Mononuclear cell (primary cell): ENCODE results near the gene CLBA1. TPM values are rescaled to one million over a fixed set of nuclear protein-coding genes. Genes with fewer than 3 reads are reported as not detected.

Experiments
- H3K27me3 ChIP-seq: 2 replicates; pipeline ENCODE4 v1.6.0; 2011; ENCODE audit warnings: low read length, control low read depth; ENCODE audit not compliant: insufficient read depth
- H3K4me1 ChIP-seq: 2 replicates; pipeline ENCODE4 v1.5.1; 2011; ENCODE audit warnings: mild to moderate bottlenecking, low read length, control low read depth; ENCODE audit not compliant: insufficient read depth
- H3K4me3 ChIP-seq: 2 replicates; pipeline ENCODE4 v1.5.1; 2011; ENCODE audit warnings: mild to moderate bottlenecking, low read length, moderate library complexity
- H3K9me3 ChIP-seq: 2 replicates; pipeline ENCODE4 v1.5.1; 2011; ENCODE audit warnings: low read depth, mild to moderate bottlenecking, control low read depth, low read length
- total RNA-seq: library from RNA; depleted of rRNA; stranded (reverse); fragments of >200 nt; gene quantifications from one replicate; pipeline ENCODE4 v1.2.3, GENCODE V29; 2012

Gene CLBA1
- total RNA-seq, 1 donor: 0.94 TPM

DNA sequence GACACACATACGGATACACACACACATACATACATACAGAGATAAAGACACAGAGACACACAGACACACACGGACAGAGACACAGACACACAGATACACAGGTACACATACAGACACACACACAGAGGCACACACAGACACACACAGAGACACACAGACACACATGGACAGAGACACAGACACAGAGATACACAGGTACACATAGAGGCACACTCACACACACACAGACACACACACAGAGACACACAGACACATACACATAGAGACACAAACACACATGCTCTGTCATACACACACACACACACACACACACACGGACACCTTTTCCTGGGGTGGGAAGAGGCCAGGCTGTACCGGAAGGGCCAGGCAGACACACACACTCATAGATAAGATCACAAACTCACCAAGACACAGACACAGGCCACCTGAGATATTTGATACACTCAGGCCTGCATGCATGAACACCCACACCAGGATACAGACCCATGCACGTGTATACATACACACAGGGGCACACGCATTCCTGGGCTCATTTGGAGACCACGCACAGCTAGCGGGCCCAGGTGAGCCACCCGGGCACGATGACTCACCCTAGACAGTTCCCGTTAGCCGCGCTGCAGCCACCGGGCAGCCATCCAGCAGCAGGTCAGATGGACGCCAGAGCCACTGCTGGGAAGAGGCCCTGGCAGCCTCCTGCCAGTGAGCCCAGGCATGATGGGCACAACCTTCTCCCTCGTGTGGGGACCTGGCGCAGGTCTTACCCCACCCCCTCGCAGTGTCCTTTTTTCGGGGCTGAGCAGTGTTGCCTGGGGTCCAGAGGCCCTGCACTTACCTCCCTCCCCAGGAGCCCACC lies 5.6 kb upstream of the CLBA1 start:
- peaks cover 8% of the 10 kb centered on the region for H3K4me1 ChIP-seq
- peaks cover 24% of the 10 kb centered on the region for H3K27me3 ChIP-seq
- no peak overlapping the region for H3K4me3 ChIP-seq
- no peaks in the 10 kb centered on the region for H3K9me3 ChIP-seq

DNA sequence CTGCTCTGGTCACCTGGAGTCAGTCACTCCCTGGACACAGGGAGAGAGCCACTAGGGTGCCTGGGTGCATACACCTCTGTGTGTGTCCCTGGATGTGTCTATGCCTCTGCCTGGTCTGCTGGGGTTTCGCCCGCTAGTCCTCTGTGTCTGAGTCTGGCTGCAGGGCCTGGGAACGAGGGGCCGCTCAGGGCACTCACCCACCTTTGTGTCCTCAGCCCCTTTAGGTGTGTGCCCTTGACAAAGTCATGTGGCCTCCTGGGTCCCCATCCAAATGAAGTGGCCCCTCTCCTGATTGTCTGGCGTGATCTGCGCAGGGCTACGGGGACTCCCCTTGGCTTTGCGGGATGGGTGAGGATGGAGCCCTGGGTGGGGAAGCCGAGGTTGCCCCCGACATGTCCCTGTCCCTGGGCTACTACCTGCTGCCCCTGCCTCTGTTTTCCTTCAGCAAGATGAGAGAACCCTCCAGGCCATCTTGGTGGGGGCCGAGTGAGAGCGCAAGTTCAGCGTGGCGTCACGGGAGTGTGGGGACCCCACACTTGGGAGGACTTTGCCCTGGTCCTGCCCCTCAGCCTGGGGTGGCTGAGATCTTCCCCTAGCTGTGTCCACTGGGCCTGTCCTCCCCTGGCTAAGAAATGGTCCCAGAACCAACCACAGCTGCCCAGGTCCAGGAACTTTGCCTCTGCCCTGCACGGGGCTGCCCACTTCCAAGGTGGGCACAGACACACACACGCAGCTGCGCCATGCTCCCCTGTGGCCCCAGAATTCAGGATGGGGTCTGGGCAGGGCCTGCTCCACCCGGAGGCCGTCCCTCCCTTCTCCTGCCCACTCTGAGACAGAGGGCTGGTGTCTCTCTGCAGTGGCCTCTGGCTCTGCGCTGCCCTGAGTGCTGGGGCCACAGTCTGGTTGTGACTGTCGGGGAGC lies 4.7 kb upstream of the CLBA1 start:
- H3K4me3 ChIP-seq: no peak overlapping the region
- no peaks in the 10 kb centered on the region for H3K9me3 ChIP-seq
- peaks cover 9% of the 10 kb centered on the region for H3K4me1 ChIP-seq
- H3K27me3 ChIP-seq: peaks cover 24% of the 10 kb centered on the region

DNA sequence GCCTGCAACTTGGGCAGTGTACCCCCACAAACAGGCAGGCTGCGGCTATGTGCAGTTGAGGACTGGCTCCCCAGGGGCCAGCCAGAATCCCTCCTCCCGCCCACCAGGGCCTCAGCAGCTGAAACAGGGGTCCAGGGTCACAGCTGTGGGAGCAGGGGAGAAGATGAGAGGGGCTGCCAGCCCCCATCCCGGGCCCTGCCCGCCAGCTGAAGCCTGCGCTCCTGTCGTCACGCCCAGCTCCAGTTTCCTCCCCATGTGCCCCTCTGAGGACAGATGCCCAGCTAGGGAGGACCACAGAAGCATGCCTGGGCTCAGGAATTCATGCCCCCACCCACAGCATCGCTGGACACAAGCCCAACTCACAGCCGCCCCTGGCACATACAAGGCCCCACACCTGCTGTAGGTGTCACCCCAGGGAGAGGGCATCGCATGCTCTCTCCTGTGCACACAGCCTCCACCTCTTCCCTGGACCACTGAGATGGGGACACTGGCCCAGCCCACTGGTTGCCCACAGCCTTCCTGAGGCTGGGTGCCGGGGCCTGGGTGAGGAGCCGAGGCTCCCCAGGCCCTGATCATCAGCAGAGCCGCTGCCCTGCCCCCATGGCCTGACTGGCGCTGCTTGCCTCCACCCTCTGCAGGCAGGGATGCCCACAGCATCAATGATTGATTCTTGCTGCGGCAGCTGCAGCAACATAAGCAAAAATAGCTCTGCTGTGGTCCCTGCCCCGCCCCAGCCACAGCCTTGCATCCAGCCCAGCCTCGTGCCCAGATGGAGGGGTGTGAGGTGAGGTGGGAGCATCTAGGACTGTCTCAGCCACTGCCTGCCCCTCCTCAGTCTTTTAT lies 3.7 kb upstream of the CLBA1 start:
- peaks cover 17% of the 10 kb centered on the region for H3K4me1 ChIP-seq
- peaks cover 18% of the 10 kb centered on the region for H3K27me3 ChIP-seq

DNA sequence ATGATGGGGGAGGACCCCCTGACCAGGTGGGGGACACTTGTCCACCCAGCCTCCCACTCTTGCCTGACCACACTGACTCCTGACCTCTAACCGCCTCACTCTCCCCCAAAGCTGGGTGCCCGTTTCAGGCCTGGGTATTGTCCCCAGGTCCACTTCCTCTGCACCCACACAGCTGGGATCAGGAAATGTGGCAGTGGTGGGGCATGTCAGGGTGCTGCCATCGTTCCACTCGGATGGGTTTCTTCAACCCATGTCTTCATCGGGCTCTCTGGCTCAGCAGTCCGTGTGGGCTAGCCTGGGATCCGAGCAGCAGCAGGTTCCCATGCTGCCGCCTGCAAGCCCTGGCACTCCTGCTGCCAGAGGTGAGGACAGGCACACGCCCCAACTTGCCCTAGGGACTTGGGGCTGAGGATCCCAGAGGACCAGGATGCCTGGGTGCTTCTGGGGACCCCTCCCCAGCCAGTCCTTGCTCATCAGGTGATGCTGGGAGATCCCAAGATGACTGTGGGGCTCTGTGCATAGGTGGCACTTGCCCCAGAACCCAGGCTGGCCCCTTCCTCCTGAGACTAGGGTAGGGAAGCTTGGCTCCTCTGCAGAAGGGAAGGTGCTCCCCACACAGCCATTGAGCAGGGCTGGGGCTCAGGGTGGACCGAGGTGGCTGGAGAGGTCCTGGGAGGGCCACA lies 2.9 kb upstream of the CLBA1 start:
- H3K9me3 ChIP-seq: no peaks in the 10 kb centered on the region
- no peak overlapping the region for H3K4me3 ChIP-seq
- H3K4me1 ChIP-seq: peaks cover 16% of the 10 kb centered on the region
- peaks cover 10% of the 10 kb centered on the region for H3K27me3 ChIP-seq

More for the DNA sequence above, 3.7 kb upstream of the CLBA1 start:
- Histone ChIP-seq H3K9me3 (no peaks in the 10 kb centered on the region), H3K4me3 (no peak overlapping the region)

DNA sequence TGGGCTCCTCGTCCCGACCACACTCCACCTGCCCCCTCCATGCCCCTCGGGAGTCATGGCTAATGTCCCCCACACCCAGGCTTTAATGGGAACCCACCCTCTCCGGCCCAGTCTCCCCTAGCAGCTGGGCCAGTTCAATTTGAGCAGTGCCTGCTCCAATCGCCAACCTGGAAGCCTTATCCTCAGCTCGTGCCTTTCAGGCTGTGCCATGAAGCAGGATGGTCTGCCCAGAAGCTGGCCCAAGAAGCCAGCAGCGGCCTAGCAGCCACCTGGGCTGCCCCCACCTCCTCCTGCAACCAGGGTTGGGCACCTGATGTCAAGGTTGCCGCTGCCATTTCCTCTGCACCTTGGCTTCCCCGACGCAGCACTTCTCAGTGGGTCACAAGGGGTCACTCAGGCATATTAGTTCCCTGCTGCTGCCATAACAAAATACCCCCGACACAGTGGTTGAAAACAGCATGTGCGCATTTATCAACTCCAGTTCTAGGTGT lies 2.3 kb upstream of the CLBA1 start:
- H3K4me1 ChIP-seq: peaks cover 13% of the 10 kb centered on the region
- H3K9me3 ChIP-seq: no peaks in the 10 kb centered on the region
- peaks cover 8% of the 10 kb centered on the region for H3K27me3 ChIP-seq
- H3K4me3 ChIP-seq: no peak overlapping the region

DNA sequence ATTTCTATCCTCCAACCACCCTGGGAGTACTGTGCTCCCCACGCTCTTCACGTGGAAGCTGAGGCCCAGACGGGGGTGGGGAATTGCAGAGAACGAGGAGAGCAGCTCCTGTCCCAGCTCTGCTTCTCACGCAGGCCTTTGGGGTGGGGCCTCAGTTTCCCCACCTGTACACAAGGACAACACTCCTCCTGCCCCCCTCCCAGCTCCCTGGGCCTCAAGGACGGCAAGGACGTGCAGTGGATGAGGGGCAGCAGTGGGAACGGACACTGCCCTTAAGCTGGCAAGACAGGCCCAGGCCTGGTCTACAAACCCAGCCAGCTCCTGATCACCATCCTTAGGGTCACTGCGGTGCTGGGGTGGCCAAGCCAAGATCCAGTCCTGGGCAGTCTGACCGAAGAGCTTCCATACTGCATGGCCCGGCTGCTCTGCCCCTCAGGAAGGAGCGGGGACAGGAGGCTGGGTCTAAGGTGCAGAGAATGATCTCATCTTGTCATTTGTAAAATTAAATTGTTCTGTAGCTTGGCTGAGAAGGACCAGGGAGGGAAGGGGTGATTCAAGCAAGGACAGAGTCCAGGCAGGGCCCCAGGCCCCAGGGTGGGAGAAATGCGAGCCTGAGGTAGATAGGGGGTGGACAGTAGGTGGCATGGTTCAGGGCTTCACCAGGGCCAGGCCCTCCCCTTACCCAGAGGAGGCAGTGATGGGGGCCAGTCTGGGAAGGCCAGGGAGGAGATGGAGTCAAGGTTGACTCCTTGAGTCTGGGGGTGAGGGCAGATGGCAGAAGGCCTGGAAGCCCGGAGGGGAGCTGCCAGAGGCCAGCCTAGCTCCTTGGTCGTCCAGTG lies 1.3 kb upstream of the CLBA1 start:
- peaks cover 13% of the 10 kb centered on the region for H3K4me1 ChIP-seq
- no peaks in the 10 kb centered on the region for H3K9me3 ChIP-seq
- no peak overlapping the region for H3K4me3 ChIP-seq
- H3K27me3 ChIP-seq: no peaks in the 10 kb centered on the region

DNA sequence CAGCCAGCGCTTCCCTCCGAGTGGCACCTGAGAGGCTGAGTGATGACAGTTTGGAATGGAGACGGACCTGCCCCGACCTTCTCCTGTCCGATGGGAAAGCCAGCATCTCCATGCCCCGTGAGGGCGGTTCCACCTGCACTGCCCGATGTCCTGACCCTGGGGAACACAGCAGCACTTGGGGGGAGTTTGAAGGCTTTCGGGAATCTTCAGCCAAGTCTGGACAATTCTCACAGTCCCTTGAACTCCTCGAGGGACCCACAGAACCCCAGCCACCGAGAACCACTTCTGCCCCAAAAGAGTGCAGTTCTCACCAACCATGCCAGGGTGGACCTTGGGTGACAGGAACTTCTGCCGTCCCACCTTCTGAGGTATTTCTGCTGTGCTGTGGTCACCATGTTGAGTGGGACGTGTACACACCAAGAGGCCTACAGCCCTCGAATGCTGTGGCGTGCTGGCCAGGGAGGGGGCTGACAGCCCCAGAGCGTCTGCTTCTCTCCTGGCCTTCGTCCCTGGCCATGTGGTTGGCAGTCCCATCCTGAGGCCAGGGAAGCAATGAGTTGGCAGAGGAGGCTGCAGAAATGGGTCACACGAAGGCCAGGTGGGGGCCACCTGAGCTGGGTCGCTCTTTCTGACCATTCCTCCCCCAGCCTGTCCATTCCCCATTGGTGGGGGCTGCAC lies 1.0 kb downstream of the CLBA1 start:
- Histone ChIP-seq H3K9me3 (no peaks in the 10 kb centered on the region), H3K4me3 (no peak overlapping the region), H3K27me3 (no peaks in the 10 kb centered on the region), H3K4me1 (peaks cover 13% of the 10 kb centered on the region)

DNA sequence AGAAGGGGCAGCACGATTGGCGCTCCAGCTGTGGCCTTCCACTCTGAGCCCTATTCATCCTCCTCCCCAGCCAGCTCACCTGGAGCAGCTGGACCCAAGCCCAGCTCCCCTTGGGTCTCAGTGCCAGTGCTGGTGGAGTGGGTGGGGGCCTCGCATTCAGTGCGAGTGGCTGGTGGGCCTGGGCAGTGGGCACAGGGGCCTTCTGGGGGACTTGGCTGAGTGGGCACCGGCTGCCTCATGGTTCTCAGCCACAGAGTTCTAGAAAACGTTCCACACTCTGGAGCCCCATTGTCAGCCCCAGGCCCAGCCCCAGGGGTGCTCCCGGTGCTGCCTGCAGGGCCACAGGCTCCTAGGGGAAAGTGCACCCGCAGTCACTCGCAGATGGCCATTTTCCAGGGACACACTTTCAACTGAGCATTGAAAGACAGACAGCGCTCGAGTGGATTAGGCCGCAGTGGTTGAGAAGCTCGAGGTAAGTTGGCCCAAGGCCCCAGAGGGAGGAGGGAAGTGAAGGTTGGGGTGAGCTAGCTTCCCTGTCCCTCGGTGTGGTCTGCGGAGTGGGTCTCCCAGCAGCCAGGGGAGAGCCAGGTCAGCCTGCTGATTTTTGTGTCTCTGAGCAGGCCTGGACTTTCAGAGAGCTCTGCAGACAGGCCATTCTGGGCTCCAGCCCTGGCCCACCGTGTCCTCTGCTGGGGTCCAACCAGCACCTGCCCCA lies 3.8 kb downstream of the CLBA1 start:
- Histone ChIP-seq H3K4me3 (no peak overlapping the region), H3K27me3 (no peaks in the 10 kb centered on the region), H3K9me3 (no peaks in the 10 kb centered on the region), H3K4me1 (peaks cover 13% of the 10 kb centered on the region)

DNA sequence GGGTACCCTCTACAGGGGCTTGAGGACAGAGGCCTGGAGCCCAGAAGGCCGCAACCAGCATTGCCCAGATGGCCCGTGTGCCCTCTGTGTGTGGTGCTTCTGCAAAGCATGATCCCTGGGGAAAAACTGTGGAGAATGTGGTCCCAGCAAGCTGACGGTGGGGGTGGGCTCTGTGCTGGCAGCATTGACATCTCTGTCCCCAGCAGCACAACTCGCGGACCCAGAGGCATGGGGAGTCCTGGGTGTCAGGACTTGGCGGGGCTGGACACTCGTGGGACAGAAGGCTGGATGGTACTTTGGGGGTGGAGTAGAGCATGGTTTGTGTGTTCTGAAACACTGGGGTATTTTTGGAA lies 4.3 kb downstream of the CLBA1 start:
- no peaks in the 10 kb centered on the region for H3K9me3 ChIP-seq
- no peak overlapping the region for H3K4me3 ChIP-seq
- no peaks in the 10 kb centered on the region for H3K27me3 ChIP-seq
- H3K4me1 ChIP-seq: peaks cover 13% of the 10 kb centered on the region

DNA sequence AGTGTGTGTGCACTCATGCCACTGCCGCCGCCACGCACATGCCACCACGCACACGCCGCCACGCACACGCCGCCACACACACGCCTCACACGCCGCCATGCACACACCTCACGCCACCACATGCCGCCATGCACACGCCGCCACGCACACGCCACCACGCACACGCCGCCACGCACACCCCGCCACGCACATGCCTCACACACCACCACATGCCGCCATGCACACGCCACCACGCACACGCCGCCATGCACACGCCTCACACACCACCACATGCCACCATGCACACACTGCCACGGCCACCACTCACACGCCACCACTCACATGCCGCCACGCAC lies 6.3 kb downstream of the CLBA1 start:
- Histone ChIP-seq H3K4me3 (no peak overlapping the region), H3K9me3 (no peaks in the 10 kb centered on the region), H3K4me1 (peaks cover 4% of the 10 kb centered on the region), H3K27me3 (no peaks in the 10 kb centered on the region)

DNA sequence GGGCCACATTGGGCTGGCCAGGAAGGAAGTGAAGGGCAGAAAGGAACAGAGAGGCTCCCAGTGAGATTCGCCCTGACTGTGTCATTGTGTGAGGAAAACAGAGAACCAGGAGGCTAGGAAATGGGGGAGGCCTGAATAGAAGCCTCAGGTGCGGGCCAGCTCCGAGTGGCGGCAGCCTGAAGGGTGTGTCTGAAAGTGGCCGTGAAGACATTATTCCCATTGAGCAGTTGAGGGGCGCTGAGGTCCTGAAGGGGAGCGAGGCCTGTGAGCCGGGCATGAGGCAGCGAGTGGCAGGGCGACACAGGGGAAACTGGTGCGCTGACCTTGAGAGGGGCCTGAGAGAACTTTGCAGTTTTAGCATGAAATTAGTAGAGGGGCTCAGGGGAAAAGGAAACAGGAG lies 6.9 kb downstream of the CLBA1 start:
- Histone ChIP-seq H3K4me1 (no peaks in the 10 kb centered on the region), H3K27me3 (no peaks in the 10 kb centered on the region), H3K9me3 (no peaks in the 10 kb centered on the region), H3K4me3 (no peak overlapping the region)

DNA sequence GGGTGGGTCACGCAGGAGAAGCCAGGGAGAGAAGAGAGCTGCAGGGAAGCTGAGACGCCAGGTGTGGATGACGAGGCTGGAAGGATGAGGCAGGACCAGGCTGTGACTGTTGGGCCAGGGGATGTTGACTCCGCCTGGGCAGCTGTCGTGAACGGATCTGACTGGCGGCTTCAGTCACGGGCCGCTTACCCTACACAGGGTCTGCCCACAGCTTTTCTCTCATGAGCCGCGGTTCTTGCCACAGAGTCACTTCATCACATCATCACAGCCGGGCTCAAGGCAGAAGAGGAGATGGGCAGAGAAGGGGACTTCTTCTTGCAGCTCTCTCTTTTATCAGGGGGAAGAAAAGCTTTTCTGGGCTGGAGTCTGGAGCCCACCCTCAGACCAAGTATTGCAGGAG lies 7.7 kb downstream of the CLBA1 start:
- no peaks in the 10 kb centered on the region for H3K27me3 ChIP-seq
- no peaks in the 10 kb centered on the region for H3K4me1 ChIP-seq
- H3K4me3 ChIP-seq: no peak overlapping the region
- no peaks in the 10 kb centered on the region for H3K9me3 ChIP-seq
